Smooth muscle cell (in vitro differentiated cells): ENCODE results near the gene IL20. TPM values are rescaled to one million over a fixed set of nuclear protein-coding genes. Genes with fewer than 3 reads are reported as not detected.

Experiments
- DNase-seq: peaks from one replicate; lab custom pipeline; 2025; ENCODE audit not compliant: unreplicated experiment; lab: John Stamatoyannopoulos, UW
- H2AFZ ChIP-seq: fragments of 200-600 bp; sonication (generic); 2 replicates; pipeline ENCODE4 v1.6.0; 2016; ENCODE audit warnings: antibody characterized with exemption, low read depth, mild to moderate bottlenecking
- H3F3A ChIP-seq: fragments of 200-600 bp; sonication (generic); 2 replicates; pipeline ENCODE4 v1.6.0; 2017; ENCODE audit warnings: antibody characterized with exemption, low read depth
- H3K27ac ChIP-seq: fragments of 200-600 bp; sonication (generic); 2 replicates; pipeline ENCODE4 v1.5.1; 2016; ENCODE audit warnings: low read depth, mild to moderate bottlenecking
- H3K27me3 ChIP-seq: fragments of 200-600 bp; sonication (generic); 2 replicates; pipeline ENCODE4 v1.6.1; 2016; ENCODE audit warnings: low read depth, mild to moderate bottlenecking
- H3K36me3 ChIP-seq: fragments of 200-600 bp; sonication (generic); 2 replicates; pipeline ENCODE4 v1.5.1; 2016; ENCODE audit warnings: low read depth
- H3K4me1 ChIP-seq: fragments of 200-600 bp; sonication (generic); 2 replicates; pipeline ENCODE4 v1.5.1; 2016; ENCODE audit warnings: low read depth
- H3K4me2 ChIP-seq: fragments of 200-600 bp; sonication (generic); 2 replicates; pipeline ENCODE4 v1.6.0; 2016; ENCODE audit warnings: mild to moderate bottlenecking
- H3K4me3 ChIP-seq: fragments of 200-600 bp; sonication (generic); 2 replicates; pipeline ENCODE4 v1.5.1; 2016; ENCODE audit warnings: mild to moderate bottlenecking
- H3K79me2 ChIP-seq: fragments of 200-600 bp; sonication (generic); 2 replicates; pipeline ENCODE4 v1.6.0; 2016; ENCODE audit warnings: low read depth, mild to moderate bottlenecking
- H3K9ac ChIP-seq: fragments of 200-600 bp; sonication (generic); 2 replicates; pipeline ENCODE4 v1.6.0; 2016; ENCODE audit warnings: low read depth
- H3K9me3 ChIP-seq: fragments of 200-600 bp; sonication (generic); replicated peaks from 2 replicates; pipeline ENCODE4 v1.5.1; 2016; ENCODE audit warnings: low read depth
- H4K20me1 ChIP-seq: fragments of 200-600 bp; sonication (generic); 2 replicates; pipeline ENCODE4 v1.6.0; 2016; ENCODE audit warnings: low read depth
- CTCF ChIP-seq: fragments of 200-600 bp; sonication (generic); IDR thresholded peaks from 2 replicates; pipeline ENCODE4 v1.5.1; 2017; ENCODE audit warnings: borderline replicate concordance, mild to moderate bottlenecking, antibody characterized with exemption; ENCODE audit not compliant: insufficient read depth, poor library complexity, severe bottlenecking
- WGBS: methylation state at CpG from one replicate; pipeline ENCODE4 v1.1.7; 2016; ENCODE audit warnings: low lambda C conversion rate; 5-methylcytosine and 5-hydroxymethylcytosine counted together
- polyA plus RNA-seq: library from polyadenylated mRNA; unstranded; fragments of >200 nt; fragmentation: Nextera tagmentation; extraction: Ambion mirVana; gene quantifications from 2 replicates; pipeline ENCODE4 v1.2.1, GENCODE V29; 2016
- total RNA-seq: library from RNA; depleted of rRNA; stranded (reverse); fragments of >200 nt; gene quantifications from 2 replicates; pipeline ENCODE4 v1.2.3, GENCODE V29; 2014

IL20 gene
- total and polyA plus RNA-seq, 2 experiments from 2014 or later = not detected

GRCh38 chr1:206907304-206907991, 42.0 kb downstream of the IL20 start:
- WGBS = 86% methylated on average over 23 of the region's 23 CpGs

DNA sequence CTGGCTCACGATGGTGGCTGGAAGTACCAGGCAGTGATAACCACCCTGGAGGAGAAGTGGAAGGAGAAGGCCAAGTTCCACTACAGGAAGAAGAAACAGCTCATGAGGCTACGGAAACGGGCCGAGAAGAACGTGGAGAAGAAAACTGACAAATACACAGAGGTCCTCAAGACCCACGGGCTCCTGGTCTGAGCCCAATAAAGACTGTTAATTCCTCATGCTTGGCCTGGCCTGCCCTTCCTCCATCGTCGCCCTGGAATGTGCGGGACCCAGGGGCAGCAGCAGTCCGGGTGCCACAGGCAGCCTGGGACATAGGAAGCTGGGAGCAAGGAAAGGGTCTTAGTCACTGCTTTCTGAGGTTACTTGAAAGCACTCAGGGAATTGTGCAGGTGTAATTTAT, 42.6 kb downstream of the IL20 start:
- no peak overlapping the region for H2AFZ ChIP-seq
- H3F3A ChIP-seq = no peaks in the 10 kb centered on the region
- no peak overlapping the region for H3K27ac ChIP-seq
- no peaks in the 10 kb centered on the region for H4K20me1 ChIP-seq
- no peaks in the 10 kb centered on the region for H3K36me3 ChIP-seq
- no peaks in the 10 kb centered on the region for H3K79me2 ChIP-seq
- H3K27me3 ChIP-seq = peaks cover 28% of the 10 kb centered on the region
- H3K9me3 ChIP-seq = no peaks in the 10 kb centered on the region
- no peak for DNase-seq
- no peak overlapping the region for H3K4me3 ChIP-seq
- 92% methylated on average over 10 of the region's 10 CpGs for WGBS
- H3K9ac ChIP-seq = no peak overlapping the region
- H3K4me2 ChIP-seq = no peak overlapping the region
- H3K4me1 ChIP-seq = no peaks in the 10 kb centered on the region
- TF ChIP-seq CTCF = no peak

More at GRCh38 chr1:206907304-206907991, 42.0 kb downstream of the IL20 start:
- no peak for DNase-seq
- Histone ChIP-seq H3K4me3 (no peak overlapping the region), H3K79me2 (no peaks in the 10 kb centered on the region), H3K4me2 (no peak overlapping the region), H3K9me3 (no peaks in the 10 kb centered on the region), H3K27me3 (peaks cover 23% of the 10 kb centered on the region), H3K9ac (no peak overlapping the region), H3K36me3 (no peaks in the 10 kb centered on the region), H3F3A (no peaks in the 10 kb centered on the region), H3K27ac (no peak overlapping the region), H3K4me1 (no peaks in the 10 kb centered on the region), H2AFZ (no peak overlapping the region), H4K20me1 (no peaks in the 10 kb centered on the region)
- TF ChIP-seq CTCF = peak; percentile 15

- Histone ChIP-seq H3K36me3 (no peaks in the 10 kb centered on the region), H3F3A (no peaks in the 10 kb centered on the region), H4K20me1 (no peaks in the 10 kb centered on the region), H3K9ac (peak overlapping the region; percentile 45), H3K9me3 (no peaks in the 10 kb centered on the region), H2AFZ (peak overlapping the region; percentile 65), H3K4me3 (peak overlapping the region; percentile 59), H3K4me1 (no peaks in the 10 kb centered on the region), H3K27ac (no peak overlapping the region), H3K79me2 (no peaks in the 10 kb centered on the region), H3K27me3 (peaks cover 40% of the 10 kb centered on the region), H3K4me2 (peak overlapping the region; percentile 98)
- TF ChIP-seq CTCF = peak; percentile 4
- no peak for DNase-seq
- WGBS = 1% methylated on average over 60 of the region's 69 CpGs
These were observed 43.9 kb downstream of the IL20 start for GRCh38 chr1:206909161-206909882.
